K562 (cell line): ENCODE measurements around the gene CRABP1. TPM values are rescaled to one million over a fixed set of nuclear protein-coding genes. Genes with fewer than 3 reads are reported as not detected.

Experiments used
- ARNT ChIP-seq, 2 experiments: fragments of 450-650 bp; IDR thresholded peaks; 2 replicates each; pipeline ENCODE4 v1.6.1; 2016; ENCODE audit warnings: mild to moderate bottlenecking in 1 of 2
- CEBPB ChIP-seq: fragments of 450-650 bp; IDR thresholded peaks from 2 replicates; pipeline ENCODE4 v1.6.1; 2016; ENCODE audit warnings: missing genetic modification characterization, missing compliant biosample characterization
- CHCHD3 ChIP-seq: fragments of 250-450 bp; sonication (Bioruptor Pico); IDR thresholded peaks from 2 replicates; pipeline ENCODE4 v2.1.2; 2022; ENCODE audit warnings: mild to moderate bottlenecking
- CTBP1 ChIP-seq: fragments of 450-650 bp; IDR thresholded peaks from 2 replicates; pipeline ENCODE4 v1.6.1; 2016; ENCODE audit warnings: borderline replicate concordance
- ESRRB ChIP-seq: fragments of 250-450 bp; sonication (Bioruptor Pico); IDR thresholded peaks from 2 replicates; pipeline ENCODE4 v1.5.0; 2020; ENCODE audit warnings: mild to moderate bottlenecking, moderate library complexity, borderline replicate concordance
- FUS ChIP-seq: fragments of 200-400 bp; formaldehyde crosslinking; optimal IDR thresholded peaks from 2 replicates; pipeline ENCODE3; 2017; ENCODE audit warnings: low read depth, low read length
- HDAC1 ChIP-seq, 2 experiments: fragments of 450-650 bp; IDR thresholded peaks; 2 replicates each; pipeline ENCODE4 v1.6.1; 2016 to 2017; ENCODE audit warnings: inconsistent platforms in 1 of 2, mild to moderate bottlenecking in 1 of 2, moderate library complexity in 1 of 2
- HES1 ChIP-seq: fragments of 450-650 bp; IDR thresholded peaks from 2 replicates; pipeline ENCODE4 v1.6.1; 2016; ENCODE audit warnings: low read depth, mild to moderate bottlenecking, moderate library complexity
- HOXB6 ChIP-seq: fragments of 250-450 bp; sonication (Bioruptor Pico); IDR thresholded peaks from 2 replicates; pipeline ENCODE4 v1.5.1; 2022; ENCODE audit warnings: mild to moderate bottlenecking, borderline replicate concordance
- MTA3 ChIP-seq: fragments of 450-650 bp; formaldehyde crosslinking; IDR thresholded peaks from 2 replicates; pipeline ENCODE4 v1.6.1; 2017; ENCODE audit warnings: mild to moderate bottlenecking, borderline replicate concordance
- NCOR1 ChIP-seq: fragments of 450-650 bp; IDR thresholded peaks from 2 replicates; pipeline ENCODE4 v1.6.1; 2016; ENCODE audit warnings: mild to moderate bottlenecking, moderate library complexity
- NR4A1 ChIP-seq, 2 experiments: fragments of 250-450 bp in 1 of 2; fragments of 450-650 bp in 1 of 2; sonication (Bioruptor Pico) in 1 of 2; IDR thresholded peaks; 2 replicates each; pipeline versions ENCODE4 v1.4.0 to v1.6.1; 2016 to 2020; ENCODE audit warnings: mild to moderate bottlenecking in 2 of 2, missing compliant biosample characterization in 1 of 2, missing genetic modification characterization in 1 of 2, moderate library complexity in 1 of 2
- POLR2A ChIP-seq: fragments of 450-650 bp; conservative IDR thresholded peaks from 2 replicates; pipeline ENCODE4 v1.6.1; 2016
- POLR3A ChIP-seq: IDR thresholded peaks from 2 replicates; pipeline ENCODE4 v1.6.1; 2011; ENCODE audit warnings: borderline replicate concordance, mild to moderate bottlenecking, moderate library complexity; ENCODE audit not compliant: insufficient read length, insufficient read depth; ENCODE audit errors: extremely low read depth
- RUNX1 ChIP-seq: sonication (generic); IDR thresholded peaks from 2 replicates; pipeline ENCODE4 v1.6.1; 2016; ENCODE audit warnings: antibody characterized with exemption, low read depth
- SLC30A9 ChIP-seq: fragments of 250-450 bp; sonication (Bioruptor Pico); IDR thresholded peaks from 2 replicates; pipeline ENCODE4 v1.8.0; 2022; ENCODE audit warnings: mild to moderate bottlenecking, moderate library complexity
- SRF ChIP-seq, 2 experiments: fragments of 250-450, 450-650 bp in 1 of 2; sonication (Bioruptor Pico) in 1 of 2; sonication (generic) in 1 of 2; formaldehyde crosslinking; IDR thresholded peaks; 2 replicates each; pipeline versions ENCODE4 v1.5.0 to v1.5.1; 2020 to 2022; ENCODE audit warnings: mild to moderate bottlenecking in 1 of 2, missing genetic modification reagents in 1 of 2
- TOE1 ChIP-seq, 2 experiments: fragments of 450-650 bp in 1 of 2; sonication (generic) in 1 of 2; formaldehyde crosslinking in 1 of 2; IDR thresholded peaks; 2 replicates each; pipeline versions ENCODE4 v1.7.1 to v1.8.0; 2016 to 2022; ENCODE audit warnings: borderline replicate concordance in 2 of 2, mild to moderate bottlenecking in 2 of 2, antibody characterized with exemption in 1 of 2, inconsistent platforms in 1 of 2, low read depth in 1 of 2, missing genetic modification reagents in 1 of 2, moderate library complexity in 1 of 2
- ZBED1 ChIP-seq: IDR thresholded peaks from 2 replicates; pipeline ENCODE4 v1.6.1; 2014
- ZFP36 ChIP-seq: fragments of 150-350 bp; IDR thresholded peaks from 2 replicates; pipeline ENCODE4 v1.6.1; 2018; ENCODE audit warnings: low read length, low read depth; ENCODE audit not compliant: partially characterized antibody
- ZFX ChIP-seq: sonication (generic); formaldehyde crosslinking; IDR thresholded peaks from 2 replicates; pipeline ENCODE4 v1.8.0; 2022; ENCODE audit warnings: mild to moderate bottlenecking, missing genetic modification reagents, moderate library complexity
- ZHX1 ChIP-seq: fragments of 150-350 bp; conservative IDR thresholded peaks from 2 replicates; pipeline ENCODE4 v1.6.1; 2014; ENCODE audit warnings: low read length
- ZNF133 ChIP-seq: fragments of 250-450 bp; sonication (Bioruptor Pico); IDR thresholded peaks from 2 replicates; pipeline ENCODE4 v1.4.0; 2020; ENCODE audit warnings: mild to moderate bottlenecking
- ZNF384 ChIP-seq: IDR thresholded peaks from 2 replicates; pipeline ENCODE4 v1.6.1; 2012; ENCODE audit warnings: low read depth, low read length, improper control_type of control experiment
- ZNF41 ChIP-seq: fragments of 250-450 bp; sonication (Bioruptor Pico); conservative IDR thresholded peaks from 2 replicates; pipeline ENCODE4 v1.4.0; 2020; ENCODE audit warnings: mild to moderate bottlenecking
- polyA plus RNA-seq, 8 experiments: library from polyadenylated mRNA; depleted of rRNA in 4 of 8; stranded (reverse) in 5 of 8; unstranded in 3 of 8; fragments of >200 nt; fragmentation: Nextera tagmentation in 2 of 8; fragmentation: Illumina TruSeq in 1 of 8; extraction: Ambion mirVana in 2 of 8; extraction: Trizol in 1 of 8; gene quantifications; 2 replicates each; pipeline versions ENCODE4 v1.2.1 to v1.2.3, GENCODE V29; 2011 to 2014; ENCODE audit warnings: inconsistent platforms in 1 of 8, missing spikeins in 1 of 8
- total RNA-seq, 7 experiments: library from RNA; depleted of rRNA in 6 of 7; stranded (reverse); fragments of >200 nt in 6 of 7; fragmentation: Illumina TruSeq in 2 of 7; extraction: Trizol in 2 of 7; gene quantifications; 2 replicates each; pipeline versions ENCODE4 v1.2.1 to v1.2.3, GENCODE V29; 2011 to 2021; ENCODE audit warnings: low replicate concordance in 1 of 7

CRABP1 gene
- total and polyA plus RNA-seq, 9 of the 15 experiments (the other 6 are each of a cell fraction or from before 2014, with no cell fraction given) = 0.60 TPM; not detected in 8

GRCh38 chr15:78317145-78317836 is 22.9 kb upstream of the CRABP1 start (continued):
- no peak for TF ChIP-seq FUS
- TF ChIP-seq ZNF133 (CRISPR knock-in tag) = no peak
- no peak for TF ChIP-seq SLC30A9 (CRISPR knock-in tag)
- no peak for TF ChIP-seq CHCHD3 (CRISPR knock-in tag)
- TF ChIP-seq ZFP36 = no peak
- TF ChIP-seq ZHX1 = no peak
- TF ChIP-seq ZFX (CRISPR knock-in tag) = no peak
- TF ChIP-seq ZNF384 = no peak
- TF ChIP-seq ZNF41 (CRISPR knock-in tag) = no peak
- no peak for TF ChIP-seq CTBP1
- no peak for TF ChIP-seq NCOR1
- no peak for TF ChIP-seq ZBED1
- TF ChIP-seq ESRRB (CRISPR knock-in tag) = no peak
- TF ChIP-seq HES1 = no peak
- no peak for TF ChIP-seq SRF (CRISPR knock-in tag; IDR thresholded peaks at IDR 0.05)
- TF ChIP-seq HOXB6 (CRISPR knock-in tag) = no peak
- TF ChIP-seq POLR3A = no peak
- 0 out of 2 replicates have a peak, but pooled peaks have one; percentile 29 for TF ChIP-seq TOE1 (IDR thresholded peaks at IDR 0.05; ENCODE audit: borderline replicate concordance)
- 0 out of 2 replicates have a peak, but pooled peaks have one; percentile 8 for TF ChIP-seq TOE1 (CRISPR knock-in tag; IDR thresholded peaks at IDR 0.05; ENCODE audit: borderline replicate concordance, low read depth)
- TF ChIP-seq CEBPB (tag) = no peak
- no peak for TF ChIP-seq RUNX1
- no peak for TF ChIP-seq NR4A1 (CRISPR knock-in tag; IDR thresholded peaks at IDR 0.05)
- TF ChIP-seq NR4A1 (tag; IDR thresholded peaks at IDR 0.05) = no peak
- no peak for TF ChIP-seq POLR2A
- TF ChIP-seq ARNT (IDR thresholded peaks at IDR 0.05) = no peak
- 0 out of 4 replicates have a peak, but pooled peaks of 1 of the 2 experiments have one; percentile 21 for TF ChIP-seq HDAC1 (IDR thresholded peaks at IDR 0.05)
- 0 out of 2 replicates have a peak, but pooled peaks have one; percentile 21 for TF ChIP-seq MTA3
